ENCODE results near the gene HMCN1.
A peak's percentile ranks its signal among the peaks of the same experiment; 100 is the strongest.

HMCN1 gene

GRCh38 chr1:186218654-186219352, 484.6 kb downstream of the HMCN1 start:
- FAIRE-seq (no peak), DNase-seq (ENCODE audit: low spot score) (no peak)

- FAIRE-seq = no peak
Measured at GRCh38 chr1:186220067-186220466, 485.9 kb downstream of the HMCN1 start.

GRCh38 chr1:186220911-186221310, 486.7 kb downstream of the HMCN1 start:
- FAIRE-seq (no peak), DNase-seq (ENCODE audit: low spot score) (no peak)

More at GRCh38 chr1:186220067-186220466, 485.9 kb downstream of the HMCN1 start:
- no peak for DNase-seq (ENCODE audit: low spot score)

GRCh38 chr1:186225096-186225495, 490.9 kb downstream of the HMCN1 start:
- DNase-seq (ENCODE audit: low spot score) (no peak), FAIRE-seq (no peak)

GRCh38 chr1:186228749-186229148, 494.6 kb downstream of the HMCN1 start:
- no peak for DNase-seq (ENCODE audit: low spot score)
- no peak for FAIRE-seq

- no peak for FAIRE-seq
- DNase-seq (ENCODE audit: low spot score) = peak; percentile 20
Measured at GRCh38 chr1:186231861-186232436, 497.8 kb downstream of the HMCN1 start.

GRCh38 chr1:186234976-186235686, 500.9 kb downstream of the HMCN1 start:
- DNase-seq (ENCODE audit: low spot score) = no peak
- FAIRE-seq = no peak

- DNase-seq (ENCODE audit: low spot score) (no peak), FAIRE-seq (no peak)
Measured at GRCh38 chr1:186235696-186236095, 501.5 kb downstream of the HMCN1 start.

GRCh38 chr1:186236921-186237320, 502.7 kb downstream of the HMCN1 start:
- FAIRE-seq = peak; percentile 90
- DNase-seq (ENCODE audit: low spot score) = peak; percentile 90

- FAIRE-seq = no peak
- DNase-seq (ENCODE audit: low spot score) = no peak
Measured at GRCh38 chr1:186239171-186239570, 505.0 kb downstream of the HMCN1 start.

GRCh38 chr1:186240436-186240835, 506.2 kb downstream of the HMCN1 start:
- no peak for DNase-seq (ENCODE audit: low spot score)
- FAIRE-seq = no peak
